Measurements from ENCODE around the gene OTUD7B.
"Not testable (repeated sequence)": the region's sequence is repeated elsewhere in the genome, so short reads cannot be mapped to it uniquely, and the experiment has no call there.

The OTUD7B gene

DNA sequence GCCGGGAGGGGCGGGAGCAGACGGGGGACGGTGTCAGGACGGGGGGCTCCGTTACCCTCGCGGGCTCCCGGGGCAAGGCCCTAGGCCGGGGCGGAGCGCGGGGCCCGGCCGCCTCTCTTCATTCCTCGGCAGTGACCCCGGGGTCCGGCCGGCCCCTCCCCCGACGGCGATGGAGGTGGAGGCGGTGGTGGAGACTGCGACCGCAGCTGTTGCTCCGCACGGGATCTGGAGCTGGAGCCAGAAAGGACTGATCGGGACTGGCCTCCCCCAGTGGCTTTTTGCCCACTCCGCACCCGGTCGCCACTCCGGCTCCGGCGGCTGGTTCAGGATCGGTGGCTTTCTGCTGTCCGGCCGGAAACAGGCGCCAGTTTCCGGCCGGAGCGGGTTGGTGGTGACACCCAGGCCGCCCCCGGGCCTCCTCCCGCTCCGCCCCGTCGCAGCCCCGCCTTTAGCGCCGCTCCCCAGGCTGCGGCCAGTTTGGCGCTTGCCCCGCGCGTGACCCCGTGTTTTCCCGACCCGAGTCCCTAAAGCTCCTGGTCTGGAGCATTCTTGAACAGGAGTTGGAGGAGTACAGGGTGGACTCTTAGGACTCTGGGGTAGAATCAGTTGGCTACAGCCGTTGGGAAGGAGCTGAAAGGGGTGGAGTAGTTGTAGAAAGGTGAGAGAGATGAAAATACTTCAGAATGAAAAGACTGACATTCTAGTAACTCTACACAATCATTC is at the start of gene OTUD7B:
TSS of gene OTUD7B (minus strand) at position 334 of the 723 bp plus-strand sequence. CDS start 33,216 bp downstream, outside the sequence.
- DNase-seq (ENCODE audit: low spot score), result peak; percentile 95

DNA sequence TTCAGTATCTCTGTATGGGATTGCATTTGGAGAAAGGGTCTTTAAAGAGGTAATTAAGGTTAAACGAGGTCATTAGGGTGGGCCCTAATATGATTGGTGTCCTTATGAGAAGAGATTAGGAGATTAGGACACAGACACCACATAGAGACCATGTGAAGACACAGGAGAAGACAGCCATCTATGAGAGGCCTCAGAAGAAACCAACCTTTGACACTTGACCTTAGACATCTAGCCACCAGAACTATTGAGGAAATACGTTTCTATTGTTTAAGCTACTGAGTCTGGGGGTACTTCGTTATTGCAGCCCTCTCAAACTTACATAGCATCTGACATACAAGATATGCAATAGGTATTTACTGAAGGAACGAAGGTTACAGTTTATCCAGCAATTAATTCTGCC is 49.7 kb upstream of the OTUD7B start:
- DNase-seq (ENCODE audit: low spot score), result no peak

DNA sequence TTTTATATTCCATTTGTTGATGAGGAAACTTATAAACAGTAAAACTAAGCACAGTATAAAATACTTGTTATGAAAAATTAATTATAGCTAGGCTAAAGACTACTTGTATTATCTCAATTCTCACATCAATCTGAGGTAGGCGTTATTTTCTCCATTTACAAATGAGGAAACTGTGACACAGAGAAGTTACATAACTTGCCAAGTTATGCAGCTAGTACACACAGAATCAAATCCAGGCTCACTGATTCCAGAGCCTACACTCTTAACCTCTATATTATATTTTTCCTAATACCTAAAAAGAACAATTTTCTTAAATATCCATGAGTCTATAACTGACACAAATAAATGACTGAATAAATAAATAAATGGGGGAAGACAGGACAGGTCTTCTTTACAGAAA is 45.9 kb upstream of the OTUD7B start:
- no peak for DNase-seq (ENCODE audit: low spot score)

DNA sequence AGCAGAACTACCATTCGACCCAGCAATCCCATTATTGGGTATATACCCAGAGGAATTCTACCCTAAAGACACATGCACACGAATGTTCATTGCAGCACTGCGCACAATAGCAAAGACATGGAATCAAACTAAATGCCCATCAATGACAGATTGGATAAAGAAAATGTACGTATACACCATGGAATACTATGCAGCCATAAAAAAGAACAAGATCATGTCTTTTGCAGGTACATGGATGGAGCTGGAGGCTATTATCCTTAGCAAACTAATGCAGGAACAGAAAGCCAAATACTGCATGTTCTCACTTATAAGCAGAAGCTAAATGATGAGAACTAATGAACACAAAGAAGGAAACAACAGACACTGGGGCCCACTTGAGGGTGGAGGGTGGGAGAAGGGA is 45.0 kb upstream of the OTUD7B start:
- not testable (repeated sequence) for DNase-seq (ENCODE audit: low spot score)

DNA sequence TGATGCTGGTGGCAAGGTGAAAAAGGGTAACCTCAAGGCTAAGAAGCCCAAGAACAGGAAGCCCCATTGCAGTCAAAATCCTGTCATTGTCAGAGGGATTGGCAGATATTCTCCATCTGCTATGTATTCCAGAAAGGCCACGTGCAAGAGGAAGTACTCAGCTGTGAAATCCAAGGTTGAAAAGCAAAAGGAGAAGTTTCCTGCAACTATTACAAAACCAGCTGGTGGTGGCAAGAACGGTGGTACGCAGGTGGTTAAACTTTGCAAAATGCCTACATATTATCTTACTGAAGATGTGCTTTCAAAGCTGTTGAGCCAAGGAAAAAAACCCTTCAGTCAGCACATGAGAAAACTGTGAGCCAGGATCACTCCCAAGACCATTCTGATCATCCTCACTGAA is 43.4 kb upstream of the OTUD7B start:
- no peak for DNase-seq (ENCODE audit: low spot score)

DNA sequence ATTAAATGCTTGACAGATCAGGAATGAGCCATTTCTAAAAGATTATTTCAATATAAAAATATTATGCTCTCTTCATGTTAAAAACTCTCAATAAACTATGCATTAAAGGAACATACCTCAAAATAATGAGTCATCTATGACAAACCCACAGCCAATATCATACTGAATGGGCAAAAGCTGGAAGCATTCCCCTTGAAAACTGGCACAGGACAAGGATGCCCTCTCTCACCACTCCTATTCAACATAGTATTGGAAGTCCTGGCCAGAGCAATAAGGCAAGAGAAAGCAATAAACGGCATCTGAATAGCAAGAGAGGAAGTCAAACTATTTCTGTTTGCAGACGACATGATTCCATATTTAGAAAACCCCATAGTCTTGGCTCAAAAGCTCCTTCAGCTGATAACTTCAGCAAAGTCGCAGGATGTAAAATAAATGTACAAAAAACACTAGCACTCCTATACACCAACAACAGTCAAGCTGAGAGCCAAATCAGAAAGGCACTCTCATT is 41.4 kb upstream of the OTUD7B start:
- not testable (repeated sequence) for DNase-seq (ENCODE audit: low spot score)

DNA sequence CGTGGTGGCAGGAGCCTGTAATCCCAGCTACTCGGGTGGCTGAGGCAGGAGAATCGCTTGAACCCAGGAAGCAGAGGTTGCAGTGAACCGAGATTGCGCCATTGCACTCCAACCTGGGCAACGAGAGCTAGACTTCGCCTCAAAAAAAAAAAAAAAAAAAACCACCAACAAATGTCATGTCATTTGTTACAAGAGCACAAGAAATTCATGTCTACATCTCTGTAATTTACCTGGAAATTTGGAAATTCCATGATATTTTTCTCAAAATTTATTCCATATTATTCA is 40.5 kb upstream of the OTUD7B start:
- DNase-seq (ENCODE audit: low spot score), result no peak

DNA sequence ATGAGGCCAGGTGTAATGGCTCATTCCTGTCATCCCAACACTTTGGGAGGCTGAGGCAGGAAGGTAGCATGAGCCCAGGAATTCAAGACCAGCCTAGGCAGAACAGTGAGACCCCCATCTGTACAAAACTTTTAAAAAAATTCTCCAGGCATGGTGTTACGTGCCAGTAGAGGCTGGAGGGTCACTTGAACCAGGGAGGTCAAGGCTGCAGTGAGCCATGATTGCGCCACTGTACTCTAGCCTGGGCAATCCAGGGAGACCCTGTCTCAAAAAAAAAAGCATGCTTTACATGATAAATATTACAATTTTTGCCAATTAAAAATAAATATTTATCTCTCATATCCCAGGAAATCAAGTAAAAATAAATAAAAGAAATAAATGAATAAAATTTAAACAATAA is 39.4 kb upstream of the OTUD7B start:
- DNase-seq (ENCODE audit: low spot score), result no peak

DNA sequence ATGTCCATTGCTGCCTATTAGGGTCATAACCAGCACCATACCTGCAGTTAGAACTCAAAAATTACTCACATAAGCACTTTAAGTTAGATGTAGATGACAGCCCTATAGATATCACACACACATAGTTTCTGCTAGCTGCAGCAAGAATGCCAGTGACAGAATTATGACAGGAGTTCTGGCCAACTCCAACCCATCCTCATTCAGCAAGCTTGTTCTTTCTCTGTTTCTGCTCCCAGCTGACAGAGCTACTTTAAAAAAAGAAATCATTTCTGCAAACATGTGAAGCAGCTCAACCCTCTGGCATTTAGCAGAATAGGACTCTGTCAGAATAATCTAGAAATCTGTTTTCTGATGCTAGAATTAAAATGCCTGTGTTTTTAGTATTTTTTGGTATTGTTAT is 23.8 kb upstream of the OTUD7B start:
- DNase-seq (ENCODE audit: low spot score), result no peak

DNA sequence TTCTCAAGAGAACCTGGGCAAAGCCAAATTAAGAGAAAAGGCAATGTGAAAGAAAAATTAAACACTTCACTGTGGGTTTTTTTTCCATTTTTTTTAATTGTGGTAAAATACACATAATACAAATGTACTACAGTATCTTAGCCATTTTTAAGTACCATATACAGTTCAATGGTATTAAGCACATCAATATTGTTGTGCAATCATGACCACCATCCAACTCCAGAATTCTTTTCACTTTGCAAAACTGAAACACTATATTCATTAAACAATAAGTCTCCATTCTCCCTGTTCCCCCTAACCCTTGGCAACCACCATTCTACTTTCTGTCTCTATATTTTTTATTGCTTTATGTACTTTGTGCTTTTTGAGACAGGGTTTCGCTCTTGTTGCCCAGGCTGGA is 17.8 kb upstream of the OTUD7B start:
- no peak for DNase-seq (ENCODE audit: low spot score)

DNA sequence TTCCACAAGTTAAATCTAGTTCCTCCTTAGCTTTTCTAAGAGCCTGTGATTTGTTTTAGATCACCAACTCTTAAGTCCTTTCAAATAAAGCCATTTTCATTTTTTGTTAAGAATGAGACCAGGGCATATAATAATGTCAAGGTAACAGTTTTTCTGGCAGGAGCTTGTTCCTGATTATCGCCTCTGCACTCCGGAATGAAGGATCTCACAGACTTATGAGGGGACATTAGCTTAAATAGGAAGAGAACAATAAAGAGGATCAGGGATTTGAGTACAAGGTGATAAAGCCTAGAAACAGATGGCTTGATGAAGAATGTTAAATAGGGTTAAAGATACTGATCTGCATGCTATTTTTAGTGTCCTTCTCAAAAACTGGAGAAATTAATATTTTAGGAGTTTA is 13.6 kb upstream of the OTUD7B start:
- DNase-seq (ENCODE audit: low spot score), result peak; percentile 51

DNA sequence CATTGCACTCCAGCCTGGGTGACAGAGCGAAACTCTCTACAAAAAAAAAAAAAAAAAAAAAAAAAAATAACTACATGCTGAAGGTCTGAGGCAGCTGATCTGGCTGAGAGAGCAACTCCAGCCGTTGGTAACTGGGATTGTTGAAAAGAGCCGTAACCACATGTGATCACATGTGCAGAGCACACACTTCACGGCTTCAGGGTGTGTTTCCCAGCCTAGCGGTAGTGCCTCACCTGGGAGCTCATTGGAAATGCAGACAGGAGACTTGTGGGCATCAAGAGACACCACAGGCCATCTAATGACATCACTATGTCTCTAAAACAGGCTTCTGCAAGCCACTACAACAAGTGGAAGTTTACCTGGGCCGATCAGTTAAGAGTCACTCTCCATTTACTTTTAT is 11.8 kb upstream of the OTUD7B start:
- no peak for DNase-seq (ENCODE audit: low spot score)

DNA sequence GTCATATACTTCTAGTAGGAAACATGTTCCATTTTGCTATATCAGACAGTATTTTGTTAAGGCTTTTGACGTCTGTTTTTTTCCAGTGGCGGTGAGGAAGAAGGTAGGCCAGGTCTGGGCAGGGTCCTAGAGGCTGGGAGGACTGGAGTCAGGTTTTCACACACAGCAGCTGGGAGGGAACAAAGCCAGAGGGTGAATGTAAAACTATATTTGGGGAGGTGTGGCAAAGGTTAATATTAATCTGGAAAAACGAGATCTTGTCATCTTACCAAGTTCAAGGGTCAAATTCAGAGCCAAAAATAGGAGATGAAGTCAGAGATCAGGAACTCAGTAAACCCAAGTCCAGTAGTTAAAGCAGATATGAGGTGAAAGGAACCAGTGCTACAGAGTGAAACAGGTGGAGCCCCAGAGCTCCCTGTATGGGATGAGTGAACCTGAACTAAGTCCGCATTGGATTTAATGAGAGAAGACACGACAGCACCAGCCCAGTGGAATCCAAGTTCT is 10.7 kb upstream of the OTUD7B start:
- DNase-seq (ENCODE audit: low spot score), result no peak

DNA sequence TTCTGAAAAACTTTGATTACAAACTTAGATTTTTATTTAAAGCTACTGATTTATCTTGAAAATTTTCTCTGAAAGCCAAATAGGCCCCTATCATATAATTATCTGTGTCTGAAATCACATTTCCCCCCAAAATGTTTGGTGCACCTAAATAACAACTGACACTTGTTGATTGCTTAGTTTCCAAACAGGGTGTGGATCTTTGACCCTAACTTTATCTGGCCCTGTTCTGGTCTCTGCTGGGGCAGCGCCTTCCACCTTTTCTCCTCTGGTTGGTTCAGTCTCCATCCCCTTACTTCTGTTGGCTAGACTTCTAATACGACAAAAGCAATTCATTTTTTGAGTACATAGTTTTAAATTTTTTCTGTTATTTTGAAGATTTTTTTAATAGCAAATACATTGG is 10.2 kb upstream of the OTUD7B start:
- no peak for DNase-seq (ENCODE audit: low spot score)

DNA sequence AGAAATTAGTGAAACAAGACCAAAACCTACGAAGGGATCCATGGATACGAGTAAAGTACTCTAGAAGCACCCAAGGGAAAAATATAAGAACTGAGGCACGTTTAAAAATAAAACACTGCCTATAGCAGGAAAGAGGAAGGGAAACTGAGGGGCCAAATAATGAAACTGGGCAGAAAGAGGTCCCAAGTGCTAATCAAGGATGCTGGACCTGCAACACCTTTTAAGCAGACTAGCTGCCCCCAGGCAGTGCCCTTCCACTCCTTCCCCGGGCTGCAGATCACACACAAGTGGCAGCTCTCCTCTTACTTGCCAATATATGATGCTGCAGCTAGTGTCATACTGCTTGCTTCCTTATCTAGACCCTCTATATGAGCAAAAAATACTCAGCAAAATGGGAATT is 7.6 kb upstream of the OTUD7B start:
- DNase-seq (ENCODE audit: low spot score), result no peak

DNA sequence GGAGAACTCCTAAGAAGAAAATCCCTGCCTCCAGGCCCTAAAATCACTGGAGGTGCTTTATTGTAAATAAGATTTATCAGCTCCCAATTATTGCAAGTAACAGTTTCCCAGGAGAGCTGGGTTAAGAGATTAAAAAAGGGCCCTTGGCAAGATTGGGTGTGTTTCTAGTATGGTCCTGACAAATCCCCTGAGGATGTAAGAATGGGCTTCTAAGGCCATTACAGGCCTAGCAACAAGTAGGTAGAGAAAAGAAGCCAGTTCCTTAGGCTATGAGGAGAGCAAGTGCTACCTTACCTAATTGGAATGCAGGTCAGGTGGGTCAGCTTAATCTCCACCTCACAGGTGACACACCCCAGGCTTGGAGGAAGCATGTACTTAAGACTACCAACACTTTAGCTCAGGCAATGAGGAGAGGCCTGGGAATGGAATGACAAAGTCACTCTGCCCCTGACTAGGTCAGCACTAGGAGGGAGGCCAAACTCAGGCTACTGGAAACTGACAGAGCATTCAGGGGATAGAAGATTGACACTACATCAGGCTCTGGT is 6.8 kb upstream of the OTUD7B start:
- peak; percentile 73 for DNase-seq (ENCODE audit: low spot score)

DNA sequence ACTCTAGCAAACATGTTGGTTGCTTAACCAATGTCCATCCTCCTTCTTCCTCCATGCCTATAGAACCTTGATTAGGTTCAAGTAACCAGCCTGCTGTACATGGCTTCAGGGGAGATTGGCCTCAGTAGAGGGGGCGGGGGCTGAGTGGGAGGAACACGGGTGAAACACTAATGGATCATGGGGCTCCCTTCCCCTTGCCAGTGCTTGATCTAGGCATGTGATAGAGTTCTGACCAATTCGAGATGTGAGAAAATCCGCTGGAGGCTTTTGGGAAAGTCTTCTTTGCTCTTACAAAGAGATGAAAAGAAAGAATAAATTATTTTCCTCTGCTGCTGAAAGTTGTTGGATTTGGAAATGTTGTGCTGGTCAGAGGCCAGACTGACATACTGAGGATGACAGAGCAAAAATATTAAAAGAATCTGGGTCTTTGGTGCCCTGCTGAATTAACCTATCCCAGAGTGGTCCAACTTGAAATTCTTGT is 5.2 kb upstream of the OTUD7B start:
- DNase-seq (ENCODE audit: low spot score), result no peak

DNA sequence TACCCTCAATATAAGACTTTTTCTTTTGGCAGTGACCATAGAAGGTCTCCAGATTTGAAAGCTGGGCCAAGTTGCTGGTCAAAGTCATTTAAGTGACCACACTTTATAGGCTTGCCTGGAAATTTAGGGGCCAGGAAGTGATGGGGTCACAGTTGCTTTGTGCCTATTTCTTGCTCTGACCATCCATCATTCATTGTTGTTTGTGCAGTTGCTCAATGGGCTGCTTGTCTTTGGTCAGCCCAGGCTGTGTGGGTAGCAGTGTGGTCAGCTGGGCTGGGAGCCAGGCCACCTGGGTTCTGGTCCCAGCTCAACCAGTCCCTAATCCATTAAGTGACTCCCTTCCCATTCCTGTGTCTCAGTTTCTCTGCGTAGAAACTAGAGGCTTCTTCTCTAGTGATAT is 2.1 kb upstream of the OTUD7B start:
- DNase-seq (ENCODE audit: low spot score), result no peak

DNA sequence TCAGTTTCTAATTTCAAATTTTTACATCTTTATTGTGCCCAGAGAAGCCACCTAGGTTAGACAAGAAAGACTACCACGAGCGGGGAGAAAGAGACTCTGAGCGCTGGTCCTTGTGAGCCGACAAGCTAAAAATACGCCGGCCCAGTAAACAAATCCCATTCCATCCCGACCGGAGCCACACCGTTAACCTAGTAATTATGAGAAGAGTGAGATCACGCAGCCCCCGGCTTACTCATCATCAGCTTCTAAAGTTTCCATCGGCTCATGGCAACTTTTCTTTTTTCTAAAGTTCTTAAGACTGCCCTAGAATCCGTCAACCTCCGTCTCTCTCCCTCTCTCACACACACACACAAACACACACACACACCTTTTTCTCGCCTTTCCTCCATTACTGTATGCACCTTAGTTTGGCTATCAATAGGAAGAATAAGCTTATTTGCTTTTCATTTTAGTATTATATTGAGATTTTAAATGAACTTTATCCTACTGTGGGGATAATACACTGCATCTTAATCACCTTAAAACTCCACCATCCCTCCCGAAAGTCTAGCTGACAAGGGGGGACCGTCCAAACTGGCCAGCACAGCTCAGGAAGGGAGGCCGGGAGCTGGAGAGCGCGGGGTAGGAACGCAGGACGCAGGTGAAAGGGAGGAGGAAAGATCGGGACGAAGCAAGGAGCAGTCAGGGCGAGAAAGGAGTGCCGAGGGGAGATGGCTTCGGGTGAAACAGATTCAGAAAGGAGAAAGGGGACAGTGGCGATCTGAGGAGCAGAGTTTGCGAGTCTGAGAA is 728 bp downstream of the OTUD7B start:
- peak; percentile 41 for DNase-seq (ENCODE audit: low spot score)

DNA sequence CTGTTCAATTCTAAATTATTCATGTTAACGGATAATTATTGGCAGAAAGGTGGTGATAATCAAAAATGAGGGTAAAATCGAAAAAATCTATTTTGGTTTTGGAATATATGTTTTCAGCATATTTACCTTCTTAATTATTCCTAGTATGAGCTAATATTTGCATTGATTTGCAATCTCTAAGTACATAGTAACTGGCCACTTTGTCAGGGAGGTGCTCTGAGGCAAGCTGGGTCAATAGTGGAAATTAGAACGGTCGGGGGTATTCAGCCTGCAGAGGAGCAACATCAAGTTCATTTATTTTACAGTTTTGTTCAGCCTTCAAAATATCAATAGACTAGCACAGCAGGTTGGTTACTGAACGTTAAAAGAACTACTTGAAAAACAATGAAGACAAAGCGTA is 1.8 kb downstream of the OTUD7B start:
- DNase-seq (ENCODE audit: low spot score), result no peak

DNA sequence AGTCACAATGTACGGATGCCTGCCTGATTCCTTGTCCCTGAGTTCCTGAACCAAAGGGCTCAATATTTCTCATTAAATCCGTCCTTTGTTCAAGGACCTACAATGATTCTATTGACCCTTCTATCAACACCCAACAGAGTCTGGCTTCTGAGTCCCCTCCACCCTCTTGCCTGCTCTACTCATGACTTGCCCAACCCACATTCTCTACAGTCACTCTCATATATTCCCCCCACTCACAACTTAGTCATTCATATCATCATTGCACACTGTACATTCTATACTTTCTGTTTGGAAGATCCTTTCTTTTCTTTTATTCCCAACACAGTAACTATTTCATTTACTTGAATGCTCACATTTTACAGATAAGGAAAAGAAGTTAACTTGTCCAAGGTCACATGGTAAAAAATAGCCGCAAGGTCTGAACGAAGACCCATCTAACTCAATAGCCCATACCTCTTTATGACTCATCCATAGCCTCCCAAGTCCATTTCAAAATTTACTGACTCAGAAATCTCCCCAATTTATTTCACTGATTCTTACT is 3.6 kb downstream of the OTUD7B start:
- no peak for DNase-seq (ENCODE audit: low spot score)

DNA sequence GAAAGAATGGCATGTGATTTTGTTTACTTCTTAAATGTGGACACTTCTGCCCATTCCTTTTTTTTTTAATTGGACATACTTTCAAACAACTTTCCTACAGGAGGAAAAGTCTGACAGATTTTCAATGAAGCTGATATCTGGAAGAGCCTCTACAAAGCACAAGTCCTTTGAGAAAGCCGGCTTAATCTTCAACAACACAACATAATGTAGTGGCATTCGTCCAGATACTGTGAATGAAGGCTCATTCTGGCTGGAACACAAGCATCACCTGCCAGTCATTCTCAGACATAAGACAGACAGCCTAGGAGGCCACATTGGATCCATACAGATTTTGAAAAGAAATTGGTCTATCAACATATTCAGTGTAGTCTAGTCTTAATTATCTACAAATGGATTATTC is 4.9 kb downstream of the OTUD7B start:
- DNase-seq (ENCODE audit: low spot score), result no peak

DNA sequence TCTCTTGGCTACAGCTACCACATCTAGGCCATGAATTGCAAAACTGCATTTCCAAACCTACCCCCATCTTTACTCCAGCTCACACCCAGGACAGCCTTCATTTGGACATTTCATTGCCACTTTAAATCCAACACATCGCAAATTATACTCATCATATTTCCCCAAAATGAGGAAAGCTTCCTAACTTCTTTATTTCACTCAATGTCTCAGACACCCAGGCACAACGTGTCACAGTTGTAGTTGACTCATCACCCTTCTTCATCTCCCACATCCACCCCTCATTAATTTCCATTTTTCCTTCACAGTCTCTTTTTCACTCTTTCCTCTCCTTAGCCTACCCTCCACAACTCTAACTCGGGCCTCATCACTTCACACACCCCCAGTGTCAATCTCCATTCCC is 6.7 kb downstream of the OTUD7B start:
- DNase-seq (ENCODE audit: low spot score), result no peak

Data from D341Med (cell line).